SK-N-SH (cell line): ENCODE results near the gene SYNJ2. TPM values are rescaled to one million over a fixed set of nuclear protein-coding genes. Genes with fewer than 3 reads are reported as not detected.

Experiments
- CTCF ChIA-PET: fragments of 300-600, 350-600 bp; formaldehyde crosslinking; extraction: SDS; loops from one replicate; lab custom pipeline; 2021; lab: Yijun Ruan, JAX
- POLR2A ChIA-PET: fragments of 350-600 bp; sonication (Branson Sonifier 250); formaldehyde crosslinking; extraction: SDS; loops from one replicate; lab custom pipeline; 2020; ENCODE audit warnings: antibody characterized with exemption, inconsistent platforms; lab: Yijun Ruan, JAX
- DNase-seq: peaks from one replicate; pipeline ENCODE4 v3.0.0; 2012
- H2AFZ ChIP-seq: fragments of 200-600 bp; sonication (generic); 2 replicates; pipeline ENCODE4 v1.8.1; 2016; ENCODE audit warnings: antibody characterized with exemption, mild to moderate bottlenecking, low read depth
- H3F3A ChIP-seq: fragments of 200-600 bp; sonication (generic); replicated peaks from 2 replicates; pipeline ENCODE3; 2016; ENCODE audit warnings: antibody characterized with exemption, mild to moderate bottlenecking; ENCODE audit not compliant: insufficient read depth
- H3K27ac ChIP-seq, 2 experiments: fragments of 200-500 bp in 1 of 2; fragments of 200-600 bp in 1 of 2; sonication (Bioruptor generic) in 1 of 2; sonication (generic), shearing (Covaris generic) in 1 of 2; 2 replicates each; pipeline versions ENCODE4 v1.5.1 to v1.6.1; 2014 to 2016; ENCODE audit warnings: low read depth in 2 of 2, inconsistent platforms in 1 of 2, low read length in 1 of 2, mild to moderate bottlenecking in 1 of 2, mixed read lengths in 1 of 2
- H3K27me3 ChIP-seq: fragments of 200-600 bp; sonication (generic), shearing (Covaris generic); 2 replicates; pipeline ENCODE4 v1.6.1; 2016; ENCODE audit warnings: mixed run types; ENCODE audit not compliant: insufficient read depth
- H3K36me3 ChIP-seq, 2 experiments: fragments of 200-500 bp in 1 of 2; fragments of 200-600 bp in 1 of 2; sonication (Bioruptor generic) in 1 of 2; sonication (generic) in 1 of 2; replicated peaks in 1 of 2; 2 replicates each; pipeline versions ENCODE3 to v1.5.1; 2014 to 2016; ENCODE audit warnings: low read length in 1 of 2, mild to moderate bottlenecking in 1 of 2; ENCODE audit not compliant: insufficient read depth in 2 of 2, control insufficient read depth in 1 of 2
- H3K4me1 ChIP-seq, 2 experiments: fragments of 200-500 bp in 1 of 2; fragments of 200-600 bp in 1 of 2; sonication (Bioruptor generic) in 1 of 2; sonication (generic), shearing (Covaris generic) in 1 of 2; 2 replicates each; pipeline versions ENCODE4 v1.5.1 to v1.6.1; 2014 to 2016; ENCODE audit warnings: low read depth in 1 of 2, low read length in 1 of 2, mixed run types in 1 of 2; ENCODE audit not compliant: insufficient read depth in 2 of 2, control insufficient read depth in 1 of 2
- H3K4me2 ChIP-seq: fragments of 200-600 bp; sonication (generic), shearing (Covaris generic); 2 replicates; pipeline ENCODE4 v1.6.1; 2017; ENCODE audit warnings: mixed run types
- H3K4me3 ChIP-seq, 2 experiments: fragments of 200-500 bp in 1 of 2; fragments of 200-600 bp in 1 of 2; sonication (Bioruptor generic) in 1 of 2; sonication (generic), shearing (Covaris generic) in 1 of 2; 2 replicates each; pipeline versions ENCODE4 v1.5.1 to v1.8.1; 2014 to 2016; ENCODE audit warnings: low read depth in 2 of 2, inconsistent platforms in 1 of 2, low read length in 1 of 2, mild to moderate bottlenecking in 1 of 2, mixed read lengths in 1 of 2, moderate library complexity in 1 of 2
- H3K79me2 ChIP-seq: fragments of 200-600 bp; sonication (generic); 2 replicates; pipeline ENCODE4 v1.8.1; 2017; ENCODE audit warnings: mild to moderate bottlenecking; ENCODE audit not compliant: insufficient read depth
- H3K9ac ChIP-seq: fragments of 200-600 bp; sonication (generic); 2 replicates; pipeline ENCODE4 v1.6.1; 2017; ENCODE audit warnings: mixed run types
- H3K9me2 ChIP-seq: fragments of 200-600 bp; sonication (generic); 2 replicates; pipeline ENCODE4 v1.6.1; 2017; ENCODE audit warnings: mixed run types
- H3K9me3 ChIP-seq: fragments of 200-600 bp; sonication (generic); 2 replicates; pipeline ENCODE4 v1.6.1; 2017; ENCODE audit warnings: mixed run types, mild to moderate bottlenecking, moderate library complexity
- H4K20me1 ChIP-seq: fragments of 200-600 bp; sonication (generic); 2 replicates; pipeline ENCODE4 v1.6.1; 2017; ENCODE audit warnings: mild to moderate bottlenecking, mixed run types; ENCODE audit not compliant: insufficient read depth
- CHD2 ChIP-seq: fragments of 150-350 bp; IDR thresholded peaks from 2 replicates; pipeline ENCODE4 v1.6.1; 2018; ENCODE audit warnings: low read length; ENCODE audit not compliant: partially characterized antibody
- CTCF ChIP-seq: fragments of 200-600 bp; sonication (generic); IDR thresholded peaks from 2 replicates; pipeline ENCODE4 v1.6.1; 2017; ENCODE audit warnings: antibody characterized with exemption, mild to moderate bottlenecking, moderate library complexity
- ELF1 ChIP-seq: IDR thresholded peaks from 2 replicates; pipeline ENCODE4 v1.4.0; 2012
- EP300 ChIP-seq, 2 experiments: IDR thresholded peaks; 2 replicates each; pipeline versions ENCODE4 v1.4.0 to v1.6.1; 2012; ENCODE audit warnings: borderline replicate concordance in 1 of 2, low read depth in 1 of 2, low read length in 1 of 2
- EZH2phosphoT487 ChIP-seq: fragments of 200-600 bp; sonication (generic); IDR thresholded peaks from 2 replicates; pipeline ENCODE4 v1.6.1; 2017; ENCODE audit warnings: low read depth, mixed run types, mild to moderate bottlenecking, antibody characterized with exemption, moderate library complexity, borderline replicate concordance
- FOSL2 ChIP-seq: IDR thresholded peaks from 2 replicates; pipeline ENCODE4 v1.4.0; 2012; ENCODE audit warnings: low read depth, mild to moderate bottlenecking, moderate library complexity, borderline replicate concordance
- FOXJ3 ChIP-seq: sonication (generic); formaldehyde crosslinking; IDR thresholded peaks from 2 replicates; pipeline ENCODE4 v1.5.1; 2020; ENCODE audit warnings: mild to moderate bottlenecking, missing genetic modification reagents
- FOXM1 ChIP-seq: IDR thresholded peaks from 2 replicates; pipeline ENCODE4 v1.4.0; 2012; ENCODE audit warnings: low read depth, mild to moderate bottlenecking
- GABPA ChIP-seq: IDR thresholded peaks from 2 replicates; pipeline ENCODE4 v1.4.0; 2012; ENCODE audit warnings: low read depth, mild to moderate bottlenecking
- JUND ChIP-seq: IDR thresholded peaks from 2 replicates; pipeline ENCODE4 v1.4.0; 2012
- MAX ChIP-seq: IDR thresholded peaks from 2 replicates; pipeline ENCODE4 v1.4.0; 2012; ENCODE audit warnings: low read depth
- MEF2A ChIP-seq: IDR thresholded peaks from 2 replicates; pipeline ENCODE4 v1.4.0; 2012; ENCODE audit warnings: low read depth, borderline replicate concordance
- MXI1 ChIP-seq: IDR thresholded peaks from 2 replicates; pipeline ENCODE4 v1.6.1; 2012; ENCODE audit warnings: mild to moderate bottlenecking, low read depth, low read length, improper control_type of control experiment
- NFIC ChIP-seq: IDR thresholded peaks from 2 replicates; pipeline ENCODE4 v1.4.0; 2012; ENCODE audit warnings: borderline replicate concordance
- NRF1 ChIP-seq: IDR thresholded peaks from 2 replicates; pipeline ENCODE4 v1.6.1; 2012; ENCODE audit warnings: low read depth, mild to moderate bottlenecking, low read length
- RCOR1 ChIP-seq: fragments of 150-350 bp; IDR thresholded peaks from 2 replicates; pipeline ENCODE4 v1.6.1; 2017; ENCODE audit warnings: antibody characterized with exemption, low read length
- RFX5 ChIP-seq: IDR thresholded peaks from 2 replicates; pipeline ENCODE4 v1.6.1; 2012; ENCODE audit warnings: mild to moderate bottlenecking, improper control_type of control experiment, low read length
- RXRA ChIP-seq: IDR thresholded peaks from 2 replicates; pipeline ENCODE4 v1.4.0; 2012; ENCODE audit warnings: low read depth, mild to moderate bottlenecking, borderline replicate concordance
- SMC3 ChIP-seq: IDR thresholded peaks from 2 replicates; pipeline ENCODE4 v1.6.1; 2012; ENCODE audit warnings: low read depth, low read length, improper control_type of control experiment
- TCF12 ChIP-seq: IDR thresholded peaks from 2 replicates; pipeline ENCODE4 v1.4.0; 2012
- YY1 ChIP-seq: IDR thresholded peaks from 2 replicates; pipeline ENCODE4 v1.4.0; 2012; ENCODE audit warnings: low read depth, mild to moderate bottlenecking
- WGBS: methylation state at CpG from one replicate; pipeline ENCODE4 v1.1.6; 2017; ENCODE audit warnings: low lambda C conversion rate; 5-methylcytosine and 5-hydroxymethylcytosine counted together
- polyA plus RNA-seq, 3 experiments: library from polyadenylated mRNA; depleted of rRNA; stranded (reverse); fragments of >200 nt; gene quantifications; 2 replicates each; pipeline ENCODE4 v1.2.3, GENCODE V29; 2012
- TF ChIP-seq, protein P1 (sequence below): fragments of 150-350 bp; IDR thresholded peaks from 2 replicates; pipeline ENCODE4 v1.6.1; 2017; ENCODE audit warnings: antibody characterized with exemption, low read length, low read depth, borderline replicate concordance

Gene SYNJ2
- polyA plus RNA-seq, 1 of the 3 experiments (the other 2 are of a cell fraction): 40.0 TPM

DNA sequence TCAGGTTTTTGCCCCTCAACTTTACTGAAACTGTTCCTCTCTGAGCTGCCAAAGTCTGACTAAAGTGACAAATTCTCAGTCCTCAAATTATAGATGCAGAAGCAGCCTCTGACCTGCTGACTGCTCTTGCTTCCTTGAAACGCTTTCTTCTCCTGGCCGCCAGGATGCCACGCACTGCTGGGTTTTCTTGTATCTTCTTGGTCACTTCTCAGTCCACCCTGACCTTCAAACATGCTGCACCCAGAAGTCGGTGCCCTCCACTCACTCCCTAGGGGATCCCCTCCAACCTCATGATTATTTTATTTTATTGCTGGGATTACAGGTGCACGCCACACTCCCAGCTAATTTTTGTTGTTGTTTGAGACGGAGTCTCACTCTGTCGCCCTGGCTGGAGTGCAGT is 24.7 kb downstream of the SYNJ2 start:
- Histone ChIP-seq H3K4me3 (no peak overlapping the region), H3K27me3 (no peaks in the 10 kb centered on the region), H3K4me2 (no peak overlapping the region), H3K9ac (no peak overlapping the region), H3K4me1 (peaks cover 35 to 45% of the 10 kb centered on the region in 2 experiments; a peak in 3 of 4 replicates), H3K9me3 (no peaks in the 10 kb centered on the region), H3K36me3 (peaks cover 0 to 3% of the 10 kb centered on the region in 2 experiments), H2AFZ (no peak overlapping the region), H3K9me2 (no peaks in the 10 kb centered on the region), H4K20me1 (no peaks in the 10 kb centered on the region), H3K27ac (no peak overlapping the region), H3F3A (peaks cover 35% of the 10 kb centered on the region), H3K79me2 (peaks cover 99% of the 10 kb centered on the region)
- no peak for TF ChIP-seq GABPA
- TF ChIP-seq FOXM1: no peak
- TF ChIP-seq, protein P1, sequence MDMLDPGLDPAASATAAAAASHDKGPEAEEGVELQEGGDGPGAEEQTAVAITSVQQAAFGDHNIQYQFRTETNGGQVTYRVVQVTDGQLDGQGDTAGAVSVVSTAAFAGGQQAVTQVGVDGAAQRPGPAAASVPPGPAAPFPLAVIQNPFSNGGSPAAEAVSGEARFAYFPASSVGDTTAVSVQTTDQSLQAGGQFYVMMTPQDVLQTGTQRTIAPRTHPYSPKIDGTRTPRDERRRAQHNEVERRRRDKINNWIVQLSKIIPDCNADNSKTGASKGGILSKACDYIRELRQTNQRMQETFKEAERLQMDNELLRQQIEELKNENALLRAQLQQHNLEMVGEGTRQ: no peak
- no peak for TF ChIP-seq MEF2A
- no peak for TF ChIP-seq EP300 (IDR thresholded peaks at IDR 0.05; ENCODE audit: borderline replicate concordance in 1 of 2, low read depth in 1 of 2, low read length in 1 of 2)
- no peak for TF ChIP-seq FOSL2
- TF ChIP-seq RXRA: no peak
- TF ChIP-seq CTCF: no peak
- no peak for TF ChIP-seq ELF1
- no peak for TF ChIP-seq TCF12
- no peak for TF ChIP-seq JUND
- TF ChIP-seq NRF1: no peak
- no peak for TF ChIP-seq RFX5
- ChIA-PET POLR2A (no interaction called here), CTCF (no interaction called here)
- DNase-seq: no peak
- 98% methylated on average over 7 of the region's 7 CpGs for WGBS

GRCh38 chr6:158006821-158007570 is 25.3 kb downstream of the SYNJ2 start:
- CTCF ChIA-PET: interaction anchor here (0.7 kb wide), 1 partner anchor 47 kb away, joined by 3 read pairs; no protein-coding TSS in a partner anchor
- POLR2A ChIA-PET: no interaction called here
- no peak for DNase-seq
- Histone ChIP-seq H3K4me1 (peaks cover 35 to 45% of the 10 kb centered on the region in 2 experiments; a peak in 3 of 4 replicates), H3K9me2 (no peaks in the 10 kb centered on the region), H3K79me2 (peaks cover 99% of the 10 kb centered on the region), H4K20me1 (no peaks in the 10 kb centered on the region), H3K4me3 (no peak overlapping the region), H3K27me3 (no peaks in the 10 kb centered on the region), H3K4me2 (no peak overlapping the region), H2AFZ (no peak overlapping the region), H3K9ac (no peak overlapping the region), H3K36me3 (no peaks in the 10 kb centered on the region), H3K27ac (peak overlapping the region in 1 of 2 experiments; percentile 88; a peak in 1 of 4 replicates), H3K9me3 (no peaks in the 10 kb centered on the region), H3F3A (peaks cover 33% of the 10 kb centered on the region)
- WGBS: 92% methylated on average over 9 of the region's 11 CpGs
- TF ChIP-seq ELF1 (no peak), CHD2 (no peak), NFIC (no peak), GABPA (no peak), RXRA (no peak), RCOR1 (no peak), SMC3 (no peak), TCF12 (no peak), FOXJ3 (no peak), FOSL2 (no peak), RFX5 (no peak), NRF1 (no peak), MXI1 (no peak), EZH2phosphoT487 (no peak), MAX (no peak), YY1 (no peak), CTCF (no peak)
